Neural cell (in vitro differentiated cells): ENCODE data around the gene DCC.

Experiments used
- EP300 ChIP-seq: fragments of 450-650 bp; conservative IDR thresholded peaks from 2 replicates; pipeline ENCODE4 v1.6.1; 2014; ENCODE audit warnings: antibody characterized with exemption, mild to moderate bottlenecking, moderate library complexity; ENCODE audit not compliant: poor library complexity, severe bottlenecking
- EZH2 ChIP-seq: fragments of 200-600, 300-800 bp; shearing (Covaris generic), sonication (generic); IDR thresholded peaks from 2 replicates; pipeline ENCODE4 v1.6.1; 2014; ENCODE audit warnings: antibody characterized with exemption, low read length, borderline replicate concordance, mild to moderate bottlenecking; ENCODE audit not compliant: insufficient read depth, poor library complexity, severe bottlenecking
- MXI1 ChIP-seq: fragments of 450-650 bp; conservative IDR thresholded peaks from 2 replicates; pipeline ENCODE4 v1.6.1; 2014; ENCODE audit warnings: antibody characterized with exemption, mild to moderate bottlenecking; ENCODE audit not compliant: poor library complexity, severe bottlenecking
- POLR2AphosphoS5 ChIP-seq: IDR thresholded peaks from 2 replicates; pipeline ENCODE4 v1.6.1; 2012
- RAD21 ChIP-seq: fragments of 450-650 bp; conservative IDR thresholded peaks from 2 replicates; pipeline ENCODE4 v1.6.1; 2014; ENCODE audit warnings: antibody characterized with exemption, mild to moderate bottlenecking, moderate library complexity
- SMC3 ChIP-seq: fragments of 450-650 bp; conservative IDR thresholded peaks from 2 replicates; pipeline ENCODE4 v1.6.1; 2014; ENCODE audit warnings: antibody characterized with exemption, mild to moderate bottlenecking, moderate library complexity; ENCODE audit not compliant: poor library complexity
- TAF1 ChIP-seq: IDR thresholded peaks from 2 replicates; pipeline ENCODE4 v1.6.1; 2012; ENCODE audit warnings: low read depth
- TF ChIP-seq, protein P1 (sequence below): fragments of 450-650 bp; IDR thresholded peaks from 2 replicates; pipeline ENCODE4 v1.5.1; 2014; ENCODE audit warnings: antibody characterized with exemption, mild to moderate bottlenecking, moderate library complexity; ENCODE audit not compliant: poor library complexity, severe bottlenecking
- TF ChIP-seq, protein P2 (sequence below): IDR thresholded peaks from 2 replicates; pipeline ENCODE4 v1.6.1; 2012; ENCODE audit warnings: borderline replicate concordance

DNA sequence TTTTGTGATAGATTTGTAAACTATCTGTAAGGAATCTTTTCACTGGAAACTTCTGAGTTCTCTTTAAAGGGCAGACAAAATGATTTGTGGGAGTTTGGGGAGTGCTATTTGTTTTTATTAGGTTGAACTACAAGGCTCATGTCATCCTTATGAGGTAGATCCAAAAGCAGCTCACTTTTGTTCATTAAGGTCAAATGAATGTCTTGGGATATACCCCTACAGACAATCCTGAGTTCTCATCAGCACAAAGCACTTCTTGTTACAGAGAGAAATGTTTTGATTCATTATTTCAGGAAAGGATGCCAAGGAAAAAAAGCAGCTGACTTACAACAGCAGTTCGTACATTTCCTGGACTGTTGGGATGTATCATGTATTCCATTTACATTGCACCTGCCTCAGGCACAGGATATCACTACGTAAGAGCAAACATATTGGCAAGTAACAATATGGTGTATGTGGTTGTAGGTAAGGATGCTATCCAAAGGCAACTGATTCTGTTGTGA is 68.9 kb downstream of the DCC start:
- TF ChIP-seq, protein P1, sequence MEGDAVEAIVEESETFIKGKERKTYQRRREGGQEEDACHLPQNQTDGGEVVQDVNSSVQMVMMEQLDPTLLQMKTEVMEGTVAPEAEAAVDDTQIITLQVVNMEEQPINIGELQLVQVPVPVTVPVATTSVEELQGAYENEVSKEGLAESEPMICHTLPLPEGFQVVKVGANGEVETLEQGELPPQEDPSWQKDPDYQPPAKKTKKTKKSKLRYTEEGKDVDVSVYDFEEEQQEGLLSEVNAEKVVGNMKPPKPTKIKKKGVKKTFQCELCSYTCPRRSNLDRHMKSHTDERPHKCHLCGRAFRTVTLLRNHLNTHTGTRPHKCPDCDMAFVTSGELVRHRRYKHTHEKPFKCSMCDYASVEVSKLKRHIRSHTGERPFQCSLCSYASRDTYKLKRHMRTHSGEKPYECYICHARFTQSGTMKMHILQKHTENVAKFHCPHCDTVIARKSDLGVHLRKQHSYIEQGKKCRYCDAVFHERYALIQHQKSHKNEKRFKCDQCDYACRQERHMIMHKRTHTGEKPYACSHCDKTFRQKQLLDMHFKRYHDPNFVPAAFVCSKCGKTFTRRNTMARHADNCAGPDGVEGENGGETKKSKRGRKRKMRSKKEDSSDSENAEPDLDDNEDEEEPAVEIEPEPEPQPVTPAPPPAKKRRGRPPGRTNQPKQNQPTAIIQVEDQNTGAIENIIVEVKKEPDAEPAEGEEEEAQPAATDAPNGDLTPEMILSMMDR = no peak
- no peak for TF ChIP-seq POLR2AphosphoS5
- TF ChIP-seq EZH2 = no peak
- no peak for TF ChIP-seq EP300
- TF ChIP-seq, protein P2, sequence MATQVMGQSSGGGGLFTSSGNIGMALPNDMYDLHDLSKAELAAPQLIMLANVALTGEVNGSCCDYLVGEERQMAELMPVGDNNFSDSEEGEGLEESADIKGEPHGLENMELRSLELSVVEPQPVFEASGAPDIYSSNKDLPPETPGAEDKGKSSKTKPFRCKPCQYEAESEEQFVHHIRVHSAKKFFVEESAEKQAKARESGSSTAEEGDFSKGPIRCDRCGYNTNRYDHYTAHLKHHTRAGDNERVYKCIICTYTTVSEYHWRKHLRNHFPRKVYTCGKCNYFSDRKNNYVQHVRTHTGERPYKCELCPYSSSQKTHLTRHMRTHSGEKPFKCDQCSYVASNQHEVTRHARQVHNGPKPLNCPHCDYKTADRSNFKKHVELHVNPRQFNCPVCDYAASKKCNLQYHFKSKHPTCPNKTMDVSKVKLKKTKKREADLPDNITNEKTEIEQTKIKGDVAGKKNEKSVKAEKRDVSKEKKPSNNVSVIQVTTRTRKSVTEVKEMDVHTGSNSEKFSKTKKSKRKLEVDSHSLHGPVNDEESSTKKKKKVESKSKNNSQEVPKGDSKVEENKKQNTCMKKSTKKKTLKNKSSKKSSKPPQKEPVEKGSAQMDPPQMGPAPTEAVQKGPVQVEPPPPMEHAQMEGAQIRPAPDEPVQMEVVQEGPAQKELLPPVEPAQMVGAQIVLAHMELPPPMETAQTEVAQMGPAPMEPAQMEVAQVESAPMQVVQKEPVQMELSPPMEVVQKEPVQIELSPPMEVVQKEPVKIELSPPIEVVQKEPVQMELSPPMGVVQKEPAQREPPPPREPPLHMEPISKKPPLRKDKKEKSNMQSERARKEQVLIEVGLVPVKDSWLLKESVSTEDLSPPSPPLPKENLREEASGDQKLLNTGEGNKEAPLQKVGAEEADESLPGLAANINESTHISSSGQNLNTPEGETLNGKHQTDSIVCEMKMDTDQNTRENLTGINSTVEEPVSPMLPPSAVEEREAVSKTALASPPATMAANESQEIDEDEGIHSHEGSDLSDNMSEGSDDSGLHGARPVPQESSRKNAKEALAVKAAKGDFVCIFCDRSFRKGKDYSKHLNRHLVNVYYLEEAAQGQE = no peak
- TF ChIP-seq MXI1 = no peak
- no peak for TF ChIP-seq RAD21
- TF ChIP-seq TAF1 = no peak
- no peak for TF ChIP-seq SMC3
